Hippocampal formation (tissue), 2 donors: ENCODE data around the gene TTK.

ENCODE experiments used
- DNase-seq, 2 donors: peaks; one replicate each; lab custom pipeline; 2025; lab: John Stamatoyannopoulos, UW

The TTK gene

DNA sequence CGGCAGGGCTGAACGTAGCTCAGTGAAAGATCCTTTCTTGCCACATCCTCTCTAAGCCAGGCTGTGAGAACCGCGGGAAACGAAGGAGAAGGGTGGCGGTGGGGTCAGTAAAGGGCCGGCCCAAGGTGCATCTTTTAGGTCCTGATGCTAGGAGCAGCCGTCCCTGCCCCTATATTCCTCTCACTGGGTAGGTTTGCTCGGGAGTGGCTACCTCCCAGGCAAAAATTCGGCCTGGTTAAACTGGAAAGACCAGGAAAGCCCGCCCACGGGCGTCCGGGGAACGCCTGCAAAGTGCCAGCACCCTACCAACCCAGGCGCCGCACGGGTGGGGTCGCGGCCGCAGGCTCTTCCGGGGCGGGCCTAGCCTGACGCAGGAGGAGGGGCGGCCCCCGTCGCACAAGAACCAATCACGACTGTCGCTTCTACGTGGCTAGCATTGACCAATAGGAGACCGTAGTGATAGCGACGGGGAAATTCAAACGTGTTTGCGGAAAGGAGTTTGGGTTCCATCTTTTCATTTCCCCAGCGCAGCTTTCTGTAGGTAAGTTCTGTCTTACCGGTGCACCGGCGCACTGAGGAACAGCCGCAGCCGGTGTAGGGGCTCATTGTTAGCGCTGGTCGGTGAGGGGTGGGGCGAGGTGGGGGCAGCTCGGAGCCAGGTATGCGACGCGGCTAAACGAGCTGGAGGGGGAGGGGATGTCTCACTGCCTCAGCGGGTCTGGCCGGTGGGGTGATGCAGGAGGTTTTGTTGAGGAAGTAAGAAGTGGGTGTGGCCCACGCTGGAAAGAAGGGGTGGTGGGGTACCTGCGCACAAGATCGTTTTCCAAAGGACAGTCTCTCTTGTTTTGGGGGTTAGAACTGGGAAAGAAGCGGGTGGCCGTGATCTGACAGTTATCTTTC lies at the start of gene TTK:
Gene TTK (plus strand): TSS at position 477 of the 900 bp plus-strand sequence. CDS start 1,195 bp downstream, outside the sequence.
- DNase-seq = peak; percentile 88 to 94

DNA sequence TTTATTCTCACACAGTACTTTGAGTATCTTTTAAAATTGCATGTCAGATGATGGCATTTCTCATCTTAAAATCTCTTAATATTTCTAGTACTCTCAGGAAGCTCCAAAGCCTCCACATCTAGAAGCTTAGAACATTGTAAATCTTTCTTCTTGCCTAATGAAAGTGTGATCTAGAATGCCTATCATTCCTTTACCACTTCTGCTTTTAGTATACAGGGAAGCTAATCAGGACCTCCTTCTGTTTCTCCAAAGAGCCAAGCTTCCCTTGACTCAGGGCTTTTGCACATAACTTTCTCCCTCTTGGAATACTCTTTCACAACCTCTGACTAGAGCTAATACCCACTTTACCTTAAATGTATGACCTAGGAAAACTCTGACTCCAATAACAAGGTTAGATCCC lies 49.6 kb upstream of the TTK start:
- no peak for DNase-seq

DNA sequence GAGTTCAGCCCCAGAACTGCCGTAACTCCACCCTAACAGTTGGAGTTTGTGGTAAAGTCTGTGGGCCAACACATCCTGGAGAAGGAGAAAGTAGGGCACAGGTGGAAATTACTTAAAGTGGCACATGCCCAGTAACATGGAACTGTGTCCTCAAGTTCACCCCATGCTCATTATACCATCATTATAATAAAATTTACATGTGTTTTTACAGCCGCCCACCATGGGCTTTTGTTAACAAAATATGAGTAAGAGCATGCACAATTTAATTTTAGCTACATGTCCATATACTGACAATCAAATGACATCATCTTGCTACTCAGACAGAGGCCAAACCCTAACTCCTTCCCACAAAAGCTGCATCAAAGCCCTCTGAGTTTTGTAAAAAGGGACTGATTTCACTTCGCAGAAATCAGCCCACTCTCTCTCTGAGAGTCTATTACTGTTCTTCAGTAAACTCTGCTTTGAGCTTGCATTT lies 39.8 kb upstream of the TTK start:
- no peak for DNase-seq

DNA sequence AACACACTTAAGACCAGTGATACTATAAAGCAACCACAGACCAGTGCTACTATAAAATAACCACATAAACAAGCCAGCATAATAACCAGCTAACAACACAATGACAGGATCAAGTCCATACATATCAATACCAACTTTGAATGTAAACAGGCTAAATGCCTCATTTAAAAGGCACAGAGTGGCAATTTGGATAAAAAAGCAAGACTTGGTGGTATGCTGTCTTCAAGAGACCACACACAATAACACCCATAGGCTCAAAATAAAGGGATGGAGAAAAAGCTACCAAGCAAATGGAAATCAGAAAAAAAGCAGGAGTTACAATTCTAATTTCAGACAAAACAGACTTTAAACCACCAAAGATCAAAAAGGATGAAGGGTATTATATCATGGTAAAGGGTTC lies 37.3 kb upstream of the TTK start:
- no peak for DNase-seq

DNA sequence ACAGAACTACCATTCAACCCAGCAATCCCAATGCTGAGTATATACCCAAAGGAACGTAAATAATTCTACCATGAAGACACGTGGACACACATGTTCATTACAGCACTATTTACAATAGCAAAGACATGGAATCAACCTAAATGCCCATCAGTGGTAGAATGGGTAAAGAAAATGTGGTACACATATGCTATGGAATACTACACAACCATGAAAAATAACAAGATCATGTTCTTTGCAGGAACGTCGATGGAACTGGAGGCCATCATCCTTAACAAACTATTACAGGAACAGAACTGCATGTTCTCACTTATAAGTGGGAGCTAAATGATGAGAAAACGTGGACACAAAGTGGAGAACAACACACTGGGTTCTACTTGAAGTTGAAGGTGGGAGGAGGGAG lies 34.7 kb upstream of the TTK start:
- no peak for DNase-seq

DNA sequence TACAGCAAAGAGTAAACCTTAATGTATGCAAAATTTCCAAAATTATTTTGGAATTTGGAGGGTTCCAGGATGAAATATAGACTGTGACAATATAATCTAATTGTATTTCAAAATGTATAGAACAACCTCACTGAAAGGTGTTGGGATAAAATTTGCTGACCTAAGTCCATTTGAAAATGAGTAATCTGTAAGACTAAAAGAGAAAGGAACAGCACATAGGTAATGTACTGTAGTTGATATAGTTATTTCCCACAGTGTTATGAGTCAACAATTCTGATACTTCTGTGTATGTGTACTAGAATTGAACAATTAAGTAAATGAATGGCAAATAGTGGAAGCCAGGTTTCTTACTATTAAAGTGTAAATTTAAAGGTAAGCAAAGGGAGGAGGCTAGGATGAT lies 33.3 kb upstream of the TTK start:
- no peak for DNase-seq

DNA sequence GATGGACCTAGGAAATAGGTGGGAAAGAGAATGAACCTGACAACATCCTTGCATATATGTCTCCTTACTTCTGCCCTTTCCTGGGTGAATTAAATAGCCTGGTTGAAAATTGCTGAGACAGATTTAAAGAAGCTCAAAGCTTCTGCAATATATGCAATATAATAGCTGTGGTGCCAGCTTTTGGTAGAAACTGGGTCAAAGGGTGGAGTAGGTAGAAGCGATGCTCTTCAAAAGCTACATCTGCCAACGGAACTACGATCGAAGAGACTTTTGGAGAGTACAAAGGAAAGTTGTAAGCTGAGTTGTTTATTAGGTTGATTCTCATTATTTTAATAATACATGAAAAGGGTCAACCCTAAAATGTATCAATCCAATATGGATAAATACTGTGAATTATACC lies 22.8 kb upstream of the TTK start:
- DNase-seq = no peak

DNA sequence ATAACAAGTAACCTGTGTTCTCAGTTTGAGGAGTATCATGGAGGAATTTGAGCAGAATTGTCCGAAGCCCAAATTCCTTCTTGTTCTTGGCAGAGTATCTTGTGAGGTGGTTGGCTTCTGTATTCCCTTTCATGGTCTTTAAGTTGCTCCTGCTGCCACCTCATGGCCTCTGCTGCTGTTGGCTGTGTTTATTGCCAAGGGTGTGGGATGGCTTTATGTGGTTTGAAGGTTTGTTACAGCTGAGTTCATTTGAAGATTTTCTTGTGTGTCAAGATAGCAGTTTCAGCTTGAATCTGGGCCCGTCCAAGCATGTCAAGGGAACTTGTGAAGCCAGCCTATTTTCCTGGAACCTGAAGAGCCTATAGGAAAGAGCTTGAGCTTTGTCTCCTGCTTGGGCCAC lies 20.2 kb upstream of the TTK start:
- DNase-seq = no peak

DNA sequence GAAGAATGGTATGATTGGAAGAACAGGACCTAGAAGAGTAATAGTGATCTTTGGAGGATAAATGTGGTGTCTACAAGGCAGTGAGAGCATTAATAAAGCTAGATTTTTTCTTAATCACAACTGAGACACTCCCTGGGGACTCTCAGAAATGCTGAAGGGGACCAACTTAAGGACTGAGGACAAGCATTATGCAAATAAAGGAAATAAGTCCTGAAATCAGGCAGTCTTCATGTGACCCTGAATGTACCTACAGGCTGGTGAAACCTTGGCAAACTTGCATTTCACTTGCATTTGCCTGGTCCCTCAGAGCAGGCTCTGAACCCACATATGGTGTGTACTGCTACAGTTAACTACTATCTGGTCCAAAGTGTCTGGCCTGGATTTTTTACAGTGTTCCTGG lies 19.3 kb upstream of the TTK start:
- no peak for DNase-seq

DNA sequence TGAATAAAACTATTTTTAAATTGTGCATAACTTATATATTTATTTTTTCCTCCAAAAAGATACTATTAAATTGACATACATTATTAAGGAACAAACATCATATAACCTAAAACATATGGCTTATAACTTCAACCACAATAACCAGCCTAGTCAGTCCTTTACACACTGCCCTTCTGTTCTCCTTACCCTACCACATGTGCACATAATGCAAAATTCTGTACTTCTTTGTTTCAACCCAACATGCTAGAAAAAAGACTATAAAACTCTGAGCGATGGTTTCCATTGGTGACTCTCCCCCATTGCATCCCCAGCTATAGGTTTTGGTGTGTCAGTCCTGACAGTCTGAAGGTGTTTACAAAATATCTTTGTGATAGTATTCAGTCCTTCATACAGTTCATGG lies 14.8 kb upstream of the TTK start:
- DNase-seq = no peak

DNA sequence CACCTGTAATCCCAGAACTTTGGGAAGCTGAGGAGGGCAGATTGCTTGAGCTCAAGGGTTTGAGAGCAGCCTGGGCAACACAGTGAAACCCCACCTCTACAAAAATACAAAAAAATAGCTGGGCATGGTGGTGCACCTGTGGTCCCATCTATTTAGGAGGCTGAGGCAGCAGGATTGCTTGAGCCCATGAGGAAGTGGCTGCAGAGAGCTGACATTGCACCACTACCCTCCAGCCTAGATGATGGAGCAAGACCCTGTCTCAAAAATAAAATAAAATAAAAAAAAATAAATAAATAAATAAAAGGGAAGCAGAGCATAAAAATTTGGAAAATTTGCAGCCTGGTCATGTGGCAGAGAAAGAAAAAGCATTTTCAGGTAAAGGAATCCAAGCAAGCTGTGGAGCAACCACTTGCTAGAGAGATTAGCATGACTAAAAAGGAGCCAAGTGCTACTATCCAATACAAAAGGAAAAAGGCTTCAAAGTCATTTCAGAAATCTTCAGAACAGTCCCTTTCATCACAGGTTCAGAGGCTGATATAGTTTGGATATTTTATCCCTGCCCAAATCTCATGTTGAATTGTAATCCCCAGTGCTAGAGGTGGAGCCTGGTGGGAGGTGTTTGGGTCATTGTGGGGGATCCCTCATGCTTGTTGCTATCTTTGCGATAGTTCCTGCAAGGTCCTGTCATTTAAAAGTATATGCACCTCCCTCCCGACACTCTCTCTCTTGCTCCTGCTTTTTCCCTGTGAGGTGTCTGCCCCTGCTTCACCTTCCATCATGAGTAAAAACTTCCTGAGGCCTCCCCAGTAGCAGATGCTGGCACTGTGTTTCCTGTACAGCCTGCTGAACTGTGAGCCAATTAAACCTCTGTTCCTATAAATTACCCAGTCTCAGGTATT lies 11.2 kb upstream of the TTK start:
- no peak for DNase-seq

DNA sequence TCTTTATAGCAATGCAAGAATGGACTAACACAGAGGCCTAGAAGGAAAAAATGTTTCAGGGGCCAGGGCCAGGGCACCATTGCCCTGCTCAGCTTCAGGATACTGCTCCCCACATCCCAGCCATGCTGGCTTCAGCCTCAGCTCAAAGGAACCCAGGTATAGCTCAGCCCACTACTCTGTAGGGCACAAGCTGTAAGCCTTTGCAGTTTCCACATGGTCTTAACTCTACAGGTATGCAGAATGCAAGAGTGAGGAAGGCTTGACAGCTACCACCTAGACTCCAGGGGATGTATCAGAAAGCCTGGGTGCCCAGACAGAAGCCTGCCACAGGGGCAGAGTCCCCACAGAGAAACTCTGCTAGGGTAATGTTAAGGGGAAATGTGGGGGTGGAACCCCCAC lies 10.5 kb upstream of the TTK start:
- no peak for DNase-seq

DNA sequence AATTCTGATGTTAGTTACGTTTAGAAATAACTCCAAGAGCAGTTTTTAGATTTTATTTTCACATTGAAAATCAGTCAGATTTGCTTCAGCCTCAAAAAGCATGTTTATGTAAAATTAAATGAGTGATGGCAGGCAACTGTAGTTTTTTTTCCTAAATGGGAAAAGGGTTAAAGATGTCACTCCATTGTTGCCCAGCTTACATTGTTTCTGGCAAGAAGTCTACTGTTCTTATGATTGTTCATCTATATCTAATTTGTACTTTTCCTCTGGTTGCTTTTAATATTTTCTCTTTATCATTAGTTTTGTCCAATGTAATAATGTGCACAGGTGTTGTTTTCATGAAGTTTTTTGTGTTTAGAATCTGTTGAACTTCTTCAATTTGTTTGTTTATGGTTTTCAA lies 6.7 kb upstream of the TTK start:
- DNase-seq = no peak

DNA sequence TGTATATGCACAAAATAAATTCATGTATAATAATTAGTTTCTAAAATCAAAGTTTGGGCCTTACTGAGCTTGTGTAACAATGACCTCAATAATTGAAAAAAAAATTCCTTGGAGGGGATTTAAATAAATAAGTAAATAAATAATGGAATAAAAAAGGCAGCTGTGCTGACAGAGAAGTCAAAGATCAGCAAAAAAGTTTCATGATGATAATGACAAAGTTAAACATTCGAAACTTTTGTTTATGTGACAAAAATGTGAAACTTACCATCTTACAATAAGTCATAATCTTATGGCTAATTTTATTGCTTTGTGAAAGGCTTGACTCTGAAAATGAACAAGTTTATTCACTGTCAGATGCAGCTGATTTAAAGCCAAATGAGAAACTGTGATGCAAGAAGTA lies 3.1 kb upstream of the TTK start:
- no peak for DNase-seq

DNA sequence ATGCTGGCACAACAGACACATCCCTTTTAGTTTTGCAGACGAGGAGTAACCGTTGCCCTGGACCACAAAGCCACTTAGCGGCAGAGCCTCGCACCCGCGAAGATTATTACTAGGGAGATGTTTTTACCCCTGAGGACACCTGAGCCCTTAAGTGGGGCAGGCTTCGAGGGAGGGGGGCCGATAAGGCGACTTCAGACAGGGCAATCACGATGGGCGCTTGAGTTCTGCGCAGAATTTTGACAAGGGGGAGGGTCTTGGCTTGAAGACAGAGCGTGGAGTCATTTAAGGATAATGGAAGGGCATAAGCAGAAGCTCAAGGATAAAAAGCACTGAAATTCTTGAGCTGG lies 650 bp upstream of the TTK start:
- DNase-seq = peak in 1 of 2 donors; percentile 39

DNA sequence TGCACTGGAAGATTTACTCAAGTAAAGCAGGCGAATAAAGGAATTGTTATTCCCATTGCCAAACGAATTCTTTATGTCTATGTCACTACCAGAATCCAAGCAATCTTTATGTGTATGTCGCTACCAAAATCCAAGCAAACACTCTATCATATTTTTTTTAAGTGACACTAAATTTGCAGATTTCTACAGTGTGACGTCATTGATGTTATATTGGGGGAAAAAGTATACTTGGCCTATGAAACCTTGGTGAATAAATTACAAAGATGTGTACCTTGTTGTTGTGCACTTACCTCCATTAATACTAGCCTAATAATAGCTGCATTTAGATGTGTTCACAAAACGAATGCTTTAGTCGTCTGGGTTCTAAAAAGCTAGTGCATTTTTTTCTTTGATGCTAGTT lies 957 bp downstream of the TTK start:
- no peak for DNase-seq

DNA sequence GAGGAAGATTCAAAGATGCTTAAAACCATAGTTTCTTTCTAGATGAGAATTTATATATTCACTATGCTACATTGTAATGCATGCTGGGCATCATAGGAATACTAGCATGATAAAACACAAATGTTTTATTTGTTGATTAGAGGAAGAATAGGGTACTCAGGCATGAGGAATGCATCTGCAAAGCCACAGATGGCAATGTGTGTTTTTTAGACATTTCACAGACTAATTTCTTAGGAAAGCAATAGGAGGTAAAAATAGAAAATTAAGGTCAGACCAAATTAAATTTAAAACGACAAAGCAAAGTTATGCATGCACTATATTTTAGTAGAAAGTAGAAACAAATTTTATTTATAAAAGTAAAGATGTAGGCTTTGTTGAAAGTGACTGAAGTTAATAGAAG lies 2.1 kb downstream of the TTK start:
- DNase-seq = no peak

DNA sequence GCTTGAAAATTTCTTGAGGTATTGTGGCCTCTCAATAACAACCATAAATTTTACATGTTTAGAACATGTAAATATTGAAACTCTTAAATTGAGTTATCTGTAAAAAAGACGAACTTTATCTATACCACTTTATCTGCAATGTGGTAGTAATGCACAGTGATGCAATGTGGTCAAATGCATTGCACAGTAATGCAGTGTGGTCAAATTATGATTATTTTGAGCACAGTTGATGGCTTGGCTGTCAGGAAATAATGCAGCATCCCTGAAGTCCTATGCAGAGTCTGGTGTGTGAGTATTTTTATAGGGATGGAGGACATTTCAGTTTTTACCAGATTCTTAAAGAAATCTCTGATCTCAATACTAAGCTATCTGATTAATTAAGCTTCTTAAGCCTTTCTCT lies 5.1 kb downstream of the TTK start:
- DNase-seq = no peak

DNA sequence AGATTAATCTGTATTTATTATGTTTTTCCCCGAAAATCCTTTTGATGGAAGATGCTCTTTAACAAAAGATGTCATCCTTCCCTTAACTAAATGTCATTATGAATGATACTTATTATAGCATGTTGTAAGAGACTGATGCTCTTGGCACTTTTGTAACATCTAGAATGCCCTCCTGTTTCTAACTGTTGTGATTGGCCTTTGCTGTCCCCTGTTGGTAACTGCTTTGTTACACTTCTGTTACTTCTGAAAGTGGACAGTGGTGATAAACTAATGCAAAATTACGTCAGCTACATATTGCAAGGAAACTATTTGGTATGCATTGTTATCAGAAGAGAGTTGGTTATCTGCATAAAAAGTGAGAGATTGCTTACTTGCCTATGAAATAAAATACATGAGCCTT lies 5.8 kb downstream of the TTK start:
- no peak for DNase-seq

DNA sequence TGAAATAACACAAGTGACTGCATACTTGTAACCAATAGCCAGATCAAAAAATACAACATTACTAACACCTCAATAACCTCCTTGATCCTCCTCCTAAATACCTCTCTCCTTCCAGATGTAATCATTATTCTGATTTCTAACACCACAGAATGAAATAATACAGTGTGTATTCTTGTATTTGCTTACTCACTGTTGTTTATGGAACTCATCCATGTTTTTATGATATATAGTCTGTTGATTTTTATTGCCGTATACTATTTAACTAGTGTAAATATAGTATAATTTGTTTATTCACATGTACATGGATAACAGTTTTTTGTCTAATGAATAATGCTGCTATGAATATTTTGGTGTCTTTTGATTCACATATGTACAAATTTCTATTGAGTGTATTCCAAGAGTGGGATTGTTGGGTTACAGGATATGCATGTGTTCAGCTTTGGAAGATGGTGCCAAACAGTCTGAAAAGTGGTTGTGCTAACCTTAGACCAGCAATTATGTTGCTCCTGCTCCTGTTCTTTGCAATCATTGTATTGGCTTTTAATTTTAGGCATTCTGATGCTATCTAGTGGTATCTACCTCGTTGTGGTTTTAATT lies 11.5 kb downstream of the TTK start:
- DNase-seq = no peak

DNA sequence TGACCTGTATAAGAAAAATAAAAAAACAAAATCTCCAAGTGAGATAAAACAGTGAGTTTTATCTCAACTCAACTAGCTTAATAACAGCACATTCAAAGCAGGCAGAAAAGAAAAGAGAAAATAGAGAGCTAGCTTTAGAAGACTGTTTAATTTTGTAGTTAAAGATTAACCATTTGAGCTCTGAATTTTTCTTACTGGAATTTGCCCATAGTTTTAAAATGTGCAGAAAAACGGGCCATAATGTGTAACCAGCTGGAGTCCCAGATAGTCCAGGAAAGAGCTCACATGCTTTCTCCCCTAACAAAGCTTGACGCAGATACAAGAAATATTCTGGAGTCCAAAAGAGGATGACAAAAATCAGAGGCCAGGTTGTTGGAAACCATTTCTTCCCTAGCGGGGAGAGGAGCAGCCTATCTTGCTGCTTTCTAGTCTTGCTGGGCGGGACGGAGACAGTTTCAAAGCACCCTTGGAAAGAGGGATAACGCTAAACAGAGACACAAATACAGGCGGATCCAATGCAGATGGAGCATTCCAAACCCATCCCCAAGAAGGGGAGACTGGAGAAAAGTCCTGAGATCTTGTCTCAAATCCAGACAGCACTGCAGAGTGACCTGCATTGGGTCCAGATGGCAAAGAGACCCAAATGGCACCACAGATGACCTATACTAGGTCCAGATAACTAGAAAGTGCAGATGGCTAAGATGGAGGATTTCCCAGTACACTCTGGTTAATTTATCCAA lies 16.1 kb downstream of the TTK start:
- DNase-seq = no peak

DNA sequence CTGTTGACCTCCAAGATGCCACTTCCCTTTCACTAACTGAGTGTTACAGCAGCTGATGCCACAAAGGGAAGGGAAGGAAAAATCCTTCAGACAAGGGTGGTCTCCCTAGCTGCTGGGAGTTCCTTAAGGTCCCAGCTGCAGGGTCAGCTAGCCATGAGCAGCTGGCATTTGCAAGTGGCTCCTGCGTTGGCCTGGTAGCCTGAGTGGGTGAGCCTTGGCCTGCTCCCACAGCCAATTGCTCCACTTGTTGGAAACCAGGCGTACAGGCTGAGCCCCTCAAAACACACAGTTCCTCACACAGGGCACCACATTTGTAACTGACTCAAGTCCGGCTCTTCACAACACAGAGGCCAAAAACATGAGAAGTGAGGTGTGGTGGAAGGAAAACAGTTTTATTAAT lies 16.7 kb downstream of the TTK start:
- DNase-seq = no peak
